ENCODE measurements around the gene ZNF639.
"Not testable (repeated sequence)": the region's sequence is repeated elsewhere in the genome, so short reads cannot be mapped to it uniquely, and the experiment has no call there.

The ZNF639 gene

GRCh38 chr3:179322286-179323196, at the start of gene ZNF639:
TSS of gene ZNF639 (plus strand) at chr3:179323031. CDS start at chr3:179328294, 5,263 bp downstream.
- intact Hi-C loops (cut with DNase I) = loop anchor here (2.0 to 10.0 kb wide), 3 partner anchors 174 to 252 kb away; partner anchors contain the start of genes ACTL6A, PIK3CA and ZMAT3

GRCh38 chr3:179274434-179274833, 48.4 kb upstream of the ZNF639 start:
- DNase-seq; intact Hi-C loops (cut with DNase I): not testable (repeated sequence)

More at GRCh38 chr3:179322286-179323196, at the start of gene ZNF639:
- DNase-seq = peak in 41 of 42 donors; percentile 39 to 89 (median 79)

- DNase-seq = no peak
- intact Hi-C loops (cut with DNase I) = no loop called here
Measured at GRCh38 chr3:179276001-179276400, 46.8 kb upstream of the ZNF639 start.

- intact Hi-C loops (cut with DNase I) = no loop called here
- no peak for DNase-seq
Measured at GRCh38 chr3:179276743-179277142, 46.1 kb upstream of the ZNF639 start.

- no peak for DNase-seq
- intact Hi-C loops (cut with DNase I) = no loop called here
Measured at GRCh38 chr3:179278151-179278550, 44.7 kb upstream of the ZNF639 start.

- intact Hi-C loops (cut with DNase I) = no loop called here
- DNase-seq = no peak
Measured at GRCh38 chr3:179278932-179279693, 43.7 kb upstream of the ZNF639 start.

- DNase-seq = no peak
Measured at GRCh38 chr3:179279837-179280236, 43.0 kb upstream of the ZNF639 start.

GRCh38 chr3:179281825-179282224, 41.0 kb upstream of the ZNF639 start:
- DNase-seq = no peak
- intact Hi-C loops (cut with DNase I) = no loop called here

More at GRCh38 chr3:179279837-179280236, 43.0 kb upstream of the ZNF639 start:
- intact Hi-C loops (cut with DNase I) = no loop called here

GRCh38 chr3:179286331-179286730, 36.5 kb upstream of the ZNF639 start:
- intact Hi-C loops (cut with DNase I) = no loop called here
- DNase-seq = no peak

- intact Hi-C loops (cut with DNase I) = no loop called here
Measured at GRCh38 chr3:179288845-179289244, 34.0 kb upstream of the ZNF639 start.

GRCh38 chr3:179289295-179289694, 33.5 kb upstream of the ZNF639 start:
- no peak for DNase-seq
- intact Hi-C loops (cut with DNase I) = no loop called here

More at GRCh38 chr3:179288845-179289244, 34.0 kb upstream of the ZNF639 start:
- DNase-seq = no peak

- intact Hi-C loops (cut with DNase I) = no loop called here
- no peak for DNase-seq
Measured at GRCh38 chr3:179292450-179292849, 30.4 kb upstream of the ZNF639 start.

- DNase-seq = no peak
- intact Hi-C loops (cut with DNase I) = no loop called here
Measured at GRCh38 chr3:179297971-179298725, 24.7 kb upstream of the ZNF639 start.

GRCh38 chr3:179299316-179299715, 23.5 kb upstream of the ZNF639 start:
- intact Hi-C loops (cut with DNase I) = no loop called here

GRCh38 chr3:179299999-179300613, 22.7 kb upstream of the ZNF639 start:
- intact Hi-C loops (cut with DNase I) = no loop called here
- DNase-seq = no peak

More at GRCh38 chr3:179299316-179299715, 23.5 kb upstream of the ZNF639 start:
- no peak for DNase-seq

- intact Hi-C loops (cut with DNase I) = no loop called here
- DNase-seq = no peak
Measured at GRCh38 chr3:179301645-179302044, 21.2 kb upstream of the ZNF639 start.

- intact Hi-C loops (cut with DNase I) = no loop called here
- no peak for DNase-seq
Measured at GRCh38 chr3:179302111-179302510, 20.7 kb upstream of the ZNF639 start.

GRCh38 chr3:179304605-179305004, 18.2 kb upstream of the ZNF639 start:
- intact Hi-C loops (cut with DNase I) = no loop called here

GRCh38 chr3:179307362-179307761, 15.5 kb upstream of the ZNF639 start:
- intact Hi-C loops (cut with DNase I); DNase-seq: not testable (repeated sequence)

More at GRCh38 chr3:179304605-179305004, 18.2 kb upstream of the ZNF639 start:
- no peak for DNase-seq

All from head of caudate nucleus (tissue), 42 donors.